ENCODE data around the gene IQGAP2.
A peak's percentile ranks its signal among the peaks of the same experiment; 100 is the strongest.

- TF ChIP-seq CTCF (IDR thresholded peaks at IDR 0.05): peak; percentile 60 to 84 (median 74)
- no peak for TF ChIP-seq POLR2A (IDR thresholded peaks at IDR 0.05)
These were observed 198.4 kb downstream of the IQGAP2 start for GRCh38 chr5:76601470-76601869.

Measured in right lobe of liver (tissue), 4 donors.